H1 (cell line): ENCODE measurements around the gene GPSM3. TPM values are rescaled to one million over a fixed set of nuclear protein-coding genes. Genes with fewer than 3 reads are reported as not detected.

Experiments
- CHD7 ChIP-seq: fragments of 300-600 bp; sonication (generic); IDR thresholded peaks from 2 replicates; pipeline ENCODE4 v1.7.1; 2012; ENCODE audit warnings: low read length, moderate library complexity, mild to moderate bottlenecking, inconsistent platforms; ENCODE audit not compliant: insufficient replicate concordance
- EGR1 ChIP-seq: IDR thresholded peaks from 2 replicates; pipeline ENCODE4 v1.6.1; 2011; ENCODE audit warnings: low read depth, low read length, borderline replicate concordance
- PHF8 ChIP-seq: fragments of 200-600 bp; sonication (generic); conservative IDR thresholded peaks from 2 replicates; pipeline ENCODE4 v1.7.1; 2012; ENCODE audit warnings: low read depth, mild to moderate bottlenecking, inconsistent platforms, low read length, moderate library complexity
- SP1 ChIP-seq: IDR thresholded peaks from 2 replicates; pipeline ENCODE4 v1.6.1; 2011; ENCODE audit warnings: low read depth, low read length
- TBP ChIP-seq: IDR thresholded peaks from 2 replicates; pipeline ENCODE4 v1.6.1; 2011; ENCODE audit warnings: low read depth, low read length, improper control_type of control experiment
- TEAD4 ChIP-seq: IDR thresholded peaks from 2 replicates; pipeline ENCODE4 v1.6.1; 2012; ENCODE audit warnings: low read depth, low read length, inconsistent platforms, mixed read lengths
- YY1 ChIP-seq: IDR thresholded peaks from 2 replicates; pipeline ENCODE4 v1.6.1; 2011; ENCODE audit warnings: low read depth, mild to moderate bottlenecking, low read length
- polyA plus RNA-seq, 7 experiments: library from polyadenylated mRNA; depleted of rRNA in 3 of 7; stranded (reverse) in 5 of 7; unstranded in 2 of 7; fragments of >200 nt in 5 of 7; fragments of 200-250 nt in 2 of 7; gene quantifications; 1 replicate in 5 of 7; 2 replicates in 1 of 7; 4 replicates in 1 of 7; pipeline versions ENCODE4 v1.2.1 to v1.2.3, GENCODE V29; 2011 to 2013; ENCODE audit warnings: missing spikeins in 2 of 7, mixed read lengths in 2 of 7
- total RNA-seq: library from RNA; stranded (reverse); fragmentation: NEBNext Ultra II Directional; extraction: Animal tissue kit (Norgen Biotek cat#: 25700); gene quantifications from 2 replicates; pipeline ENCODE4 v1.2.1, GENCODE V29; 2021

Gene GPSM3
- total and polyA plus RNA-seq, 2 of the 8 experiments (the other 6 are each of a cell fraction or from before 2014, with no cell fraction given), result 6.6 to 9.8 TPM

- no peak for TF ChIP-seq YY1
- TF ChIP-seq SP1, result no peak
- TF ChIP-seq CHD7, result no peak
- no peak for TF ChIP-seq TEAD4
- no peak for TF ChIP-seq TBP
- no peak for TF ChIP-seq PHF8
- TF ChIP-seq EGR1, result no peak
- TF ChIP-seq, all 59 proteins: peak for 0
Measured at GRCh38 chr6:32188381-32189068, 3.9 kb downstream of the GPSM3 start (continued).
